GM18511 (cell line): ENCODE data around the gene NT5M.

Source experiments
- ATAC-seq: cut with Tn5 transposase; IDR thresholded peaks from one replicate; pipeline ENCODE4 v1.9.1; 2021; ENCODE audit warnings: mild to moderate bottlenecking, moderate library complexity; ENCODE audit not compliant: unreplicated experiment

Gene NT5M

DNA sequence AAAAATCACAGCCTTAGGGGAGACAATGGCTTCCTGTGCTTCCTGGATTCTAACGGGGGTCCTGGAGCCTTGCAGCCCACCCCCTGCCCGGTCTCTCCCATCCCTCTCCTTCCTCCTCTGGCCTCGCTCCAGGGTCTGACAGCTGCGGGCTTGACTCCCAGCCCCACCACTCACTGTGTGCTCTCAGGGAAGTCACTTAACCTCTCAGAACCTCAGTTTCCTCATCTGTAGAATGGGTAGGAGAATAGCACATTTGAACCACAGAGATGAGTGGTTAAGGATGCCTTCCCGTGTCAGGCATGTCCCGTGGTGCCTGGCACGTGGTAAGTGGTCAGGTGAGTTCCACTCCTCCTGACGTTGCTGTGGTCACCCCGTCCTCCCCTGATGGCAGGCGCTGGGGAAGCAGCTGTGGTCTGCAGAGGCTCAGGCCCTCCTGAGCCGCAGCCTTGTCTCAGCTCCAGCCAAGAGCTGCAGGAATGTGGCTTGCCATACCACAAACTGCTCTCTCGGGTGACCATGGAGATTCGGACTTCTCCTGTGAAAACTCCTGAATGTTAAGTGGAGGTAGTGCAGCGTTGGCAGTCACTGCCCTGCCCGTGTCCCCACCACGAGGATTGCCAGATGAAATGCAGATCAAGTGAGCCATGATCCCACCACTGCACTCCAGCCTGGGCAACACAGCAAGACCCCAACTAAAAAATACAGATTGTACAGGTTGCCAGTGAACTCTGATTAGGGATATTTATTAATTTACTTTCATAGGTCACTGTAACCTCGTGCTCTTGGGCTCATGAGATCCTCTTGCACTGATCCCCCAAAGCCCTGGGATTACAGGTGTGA, 85.7 kb downstream of the NT5M start:
- no peak for ATAC-seq

DNA sequence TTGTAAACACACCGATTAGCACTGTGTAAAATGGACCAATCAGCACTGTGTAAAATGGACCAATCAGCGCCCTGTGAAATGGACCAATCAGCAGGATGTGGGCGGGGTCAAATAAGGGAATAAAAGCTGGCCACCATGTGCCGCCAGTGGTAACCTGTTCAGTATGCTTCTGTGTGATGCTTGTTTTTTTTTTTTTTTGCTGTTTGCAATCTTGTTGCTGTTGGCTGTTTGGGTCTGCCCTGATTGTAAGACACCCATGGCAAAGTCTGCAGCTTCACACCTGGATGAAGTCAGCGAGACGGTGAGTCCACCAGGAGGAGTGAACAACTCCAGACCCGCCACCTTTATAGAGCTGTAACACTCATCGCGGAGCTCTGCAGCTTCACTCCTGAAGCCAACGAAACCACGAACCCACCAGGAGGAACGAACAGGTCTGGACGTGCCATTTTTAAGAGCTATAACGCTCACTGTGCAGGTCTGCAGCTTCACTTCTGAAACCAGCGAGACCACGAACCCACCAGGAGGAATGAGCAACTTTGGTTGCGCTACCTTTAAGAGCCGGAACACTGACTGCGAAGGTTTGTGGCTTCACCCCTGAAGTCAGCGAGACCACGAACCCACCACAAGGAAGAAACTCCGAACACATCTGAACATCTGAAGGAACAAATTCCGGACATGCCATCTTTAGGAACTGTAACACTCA, 88.6 kb downstream of the NT5M start:
- ATAC-seq: peak; percentile 67

DNA sequence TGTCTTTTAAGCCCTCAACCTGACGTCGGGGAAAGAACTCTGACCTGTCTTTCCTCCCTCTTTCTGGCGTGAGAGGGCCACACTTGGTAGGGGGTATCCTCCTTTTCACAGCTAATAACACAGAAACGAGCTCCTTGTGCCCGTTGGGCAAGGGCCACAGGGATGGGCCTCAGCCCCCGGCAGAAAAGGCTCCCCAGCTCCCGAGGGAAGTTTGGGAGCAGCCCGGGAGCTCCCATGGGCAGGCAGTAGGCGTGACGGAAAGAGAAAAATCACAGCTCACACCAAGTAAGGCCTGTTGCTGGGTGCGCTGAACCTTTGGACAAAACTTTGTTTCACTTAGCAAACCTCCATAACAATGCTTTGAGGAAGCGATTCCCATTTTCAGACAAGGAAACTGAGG, 90.8 kb downstream of the NT5M start:
- no peak for ATAC-seq

DNA sequence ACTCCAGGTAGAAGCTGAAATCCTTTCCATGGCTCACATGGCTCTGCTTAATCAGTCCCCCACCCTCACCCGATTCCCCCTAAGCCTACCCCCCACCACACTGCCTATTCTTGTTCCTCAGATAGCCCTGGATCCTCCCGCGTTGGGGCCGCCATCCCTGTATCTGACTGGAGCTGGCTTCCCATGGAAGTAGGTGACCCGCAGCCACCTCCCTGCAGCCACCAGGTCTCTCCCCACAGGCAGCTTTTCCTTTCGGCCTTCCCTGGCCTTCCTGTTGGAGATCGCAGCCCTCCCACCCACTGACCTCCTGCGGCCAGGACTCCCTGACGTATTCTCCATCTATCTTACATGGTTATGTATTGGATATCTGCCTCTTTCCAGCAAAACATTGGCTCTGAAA, 91.3 kb downstream of the NT5M start:
- no peak for ATAC-seq

DNA sequence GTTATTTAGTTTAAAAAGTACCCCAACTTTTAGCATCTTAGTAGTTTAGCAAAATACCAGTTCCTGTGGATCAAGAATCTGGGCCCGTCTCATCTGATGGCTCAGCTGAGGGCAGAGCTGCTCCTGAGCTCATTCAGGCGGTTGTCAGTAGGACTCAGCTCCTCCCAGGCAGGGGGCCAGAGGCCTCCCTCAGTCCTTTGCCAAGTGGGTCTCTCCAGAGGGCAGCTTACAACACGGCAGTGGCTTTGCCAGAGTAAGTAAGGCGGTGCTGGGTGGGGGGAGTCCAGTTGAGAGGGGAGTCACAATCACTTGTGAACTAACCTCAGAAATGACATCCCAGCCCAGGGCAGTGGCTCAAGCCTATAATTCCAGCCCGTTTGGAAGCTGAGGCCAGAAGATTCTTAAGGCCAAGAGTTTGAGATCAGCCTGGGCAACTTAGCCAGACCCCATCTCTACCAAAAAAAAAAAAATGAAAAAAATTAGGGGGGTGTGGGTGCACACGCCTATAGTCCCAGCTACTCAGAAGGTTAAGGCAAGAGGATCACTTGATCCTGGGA, 92.2 kb downstream of the NT5M start:
- no peak for ATAC-seq

DNA sequence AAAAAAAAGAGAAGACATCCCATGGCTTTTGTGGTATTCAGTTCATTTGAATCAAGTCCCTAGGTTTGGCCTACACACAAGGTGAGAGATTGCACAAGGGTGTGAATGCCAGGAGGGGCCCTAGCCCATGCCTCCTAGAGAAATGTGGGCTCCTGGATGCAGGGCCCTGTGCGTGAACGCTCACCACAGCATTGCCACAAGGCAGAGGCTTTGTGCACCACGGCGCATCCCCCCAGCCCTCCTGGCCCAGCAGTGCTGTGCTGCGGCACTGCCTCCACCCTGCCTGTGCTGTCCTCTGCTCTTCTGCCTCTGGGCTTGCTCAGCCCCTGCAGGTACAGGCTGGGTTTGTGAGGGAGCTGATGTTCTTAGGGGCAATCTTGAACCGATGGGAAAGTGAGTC, 92.7 kb downstream of the NT5M start:
- ATAC-seq: no peak
